ENCODE results near the gene RPLP1. TPM values are rescaled to one million over a fixed set of nuclear protein-coding genes. Genes with fewer than 3 reads are reported as not detected.

RPLP1 gene
- total RNA-seq, 1 experiment from 2014 or later, result 1,651 TPM

DNA sequence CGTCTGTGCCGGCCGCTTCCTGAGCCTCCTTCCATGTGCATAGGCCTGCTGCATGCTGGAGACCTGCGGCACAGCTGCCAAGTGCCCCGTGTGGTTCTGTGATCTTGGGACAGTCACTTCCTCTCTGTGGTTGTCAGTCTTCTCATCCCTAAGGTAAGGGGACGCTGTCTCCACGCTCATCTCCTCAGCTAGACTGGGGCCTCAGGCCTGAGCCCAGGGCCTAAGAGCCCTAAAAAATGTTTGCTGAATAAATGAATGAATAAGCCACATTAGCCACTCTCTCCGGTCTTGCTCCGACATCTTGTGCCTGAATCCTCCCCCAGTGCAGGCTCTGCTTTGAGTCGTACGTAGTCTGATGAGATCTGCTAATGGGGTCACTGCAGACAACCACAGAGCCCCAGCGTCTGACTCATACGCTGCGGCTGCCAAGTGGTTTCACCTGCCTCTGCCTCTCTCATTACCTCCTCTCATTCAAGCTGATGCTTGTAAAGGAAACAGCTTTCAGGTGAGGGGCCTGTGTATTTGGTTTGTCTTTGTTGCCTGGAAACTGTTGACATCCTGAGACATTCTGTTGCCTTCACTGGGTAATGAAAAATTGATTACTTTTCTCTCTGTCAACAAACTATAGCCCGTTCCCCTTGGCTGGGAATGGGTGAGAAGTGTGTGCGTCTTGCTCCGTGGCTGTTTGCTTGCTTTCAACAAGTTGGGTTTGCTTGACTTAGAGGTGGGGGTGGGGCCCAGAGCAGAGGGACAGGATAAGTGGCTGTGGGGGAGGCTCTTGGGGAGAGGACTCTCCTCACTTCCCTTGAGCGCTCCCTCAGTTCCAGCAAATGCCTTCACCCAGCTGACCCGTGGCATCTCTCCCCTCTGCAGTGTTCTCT is 15.9 kb downstream of the RPLP1 start:
- peak; percentile 81 to 96 for DNase-seq
- ChIA-PET POLR2A (ENCODE audit: unreplicated experiment) (no interaction called here), CTCF (interaction anchor here (0.5 to 0.6 kb wide), 2 partner anchors 1021 to 1979 kb away, joined by 3 read pairs; no protein-coding TSS in a partner anchor)
- H2AFZ ChIP-seq, result peak overlapping the region; percentile 20; the same call in 1 of the 2 replicates
- H3F3A ChIP-seq (ENCODE audit: insufficient read depth, low read depth), result peaks cover 22% of the 10 kb centered on the region
- H3K4me3 ChIP-seq, result no peak overlapping the region
- no peaks in the 10 kb centered on the region for H3K27me3 ChIP-seq (ENCODE audit: insufficient read depth, low read depth)
- no TSS peak for BruUV-seq (replicated peaks)
- TF ChIP-seq, protein P1, sequence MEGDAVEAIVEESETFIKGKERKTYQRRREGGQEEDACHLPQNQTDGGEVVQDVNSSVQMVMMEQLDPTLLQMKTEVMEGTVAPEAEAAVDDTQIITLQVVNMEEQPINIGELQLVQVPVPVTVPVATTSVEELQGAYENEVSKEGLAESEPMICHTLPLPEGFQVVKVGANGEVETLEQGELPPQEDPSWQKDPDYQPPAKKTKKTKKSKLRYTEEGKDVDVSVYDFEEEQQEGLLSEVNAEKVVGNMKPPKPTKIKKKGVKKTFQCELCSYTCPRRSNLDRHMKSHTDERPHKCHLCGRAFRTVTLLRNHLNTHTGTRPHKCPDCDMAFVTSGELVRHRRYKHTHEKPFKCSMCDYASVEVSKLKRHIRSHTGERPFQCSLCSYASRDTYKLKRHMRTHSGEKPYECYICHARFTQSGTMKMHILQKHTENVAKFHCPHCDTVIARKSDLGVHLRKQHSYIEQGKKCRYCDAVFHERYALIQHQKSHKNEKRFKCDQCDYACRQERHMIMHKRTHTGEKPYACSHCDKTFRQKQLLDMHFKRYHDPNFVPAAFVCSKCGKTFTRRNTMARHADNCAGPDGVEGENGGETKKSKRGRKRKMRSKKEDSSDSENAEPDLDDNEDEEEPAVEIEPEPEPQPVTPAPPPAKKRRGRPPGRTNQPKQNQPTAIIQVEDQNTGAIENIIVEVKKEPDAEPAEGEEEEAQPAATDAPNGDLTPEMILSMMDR (conservative IDR thresholded peaks at IDR 0.05), result no peak
- no peak for TF ChIP-seq EZH2 (IDR thresholded peaks at IDR 0.05; ENCODE audit: low read depth)
- H3K4me1 ChIP-seq (replicated peaks; ENCODE audit: insufficient read depth), result peaks cover 55% of the 10 kb centered on the region
- H4K20me1 ChIP-seq (ENCODE audit: insufficient read depth), result no peaks in the 10 kb centered on the region
- H3K27ac ChIP-seq, result peak overlapping the region; percentile 80
- intact Hi-C loops (cut with micrococcal nuclease; ENCODE audit: unreplicated experiment), result loop anchor here (5.0 kb wide), 1 partner anchor 1174 kb away; no protein-coding TSS in a partner anchor
- H3K9me2 ChIP-seq (ENCODE audit: insufficient read depth), result no peaks in the 10 kb centered on the region
- H3K36me3 ChIP-seq (ENCODE audit: low read depth), result no peaks in the 10 kb centered on the region
- H3K9me3 ChIP-seq (ENCODE audit: insufficient read depth, low read depth), result no peaks in the 10 kb centered on the region
- H3K4me2 ChIP-seq, result peak overlapping the region; percentile 62
- H3K79me2 ChIP-seq (ENCODE audit: low read depth), result no peaks in the 10 kb centered on the region

DNA sequence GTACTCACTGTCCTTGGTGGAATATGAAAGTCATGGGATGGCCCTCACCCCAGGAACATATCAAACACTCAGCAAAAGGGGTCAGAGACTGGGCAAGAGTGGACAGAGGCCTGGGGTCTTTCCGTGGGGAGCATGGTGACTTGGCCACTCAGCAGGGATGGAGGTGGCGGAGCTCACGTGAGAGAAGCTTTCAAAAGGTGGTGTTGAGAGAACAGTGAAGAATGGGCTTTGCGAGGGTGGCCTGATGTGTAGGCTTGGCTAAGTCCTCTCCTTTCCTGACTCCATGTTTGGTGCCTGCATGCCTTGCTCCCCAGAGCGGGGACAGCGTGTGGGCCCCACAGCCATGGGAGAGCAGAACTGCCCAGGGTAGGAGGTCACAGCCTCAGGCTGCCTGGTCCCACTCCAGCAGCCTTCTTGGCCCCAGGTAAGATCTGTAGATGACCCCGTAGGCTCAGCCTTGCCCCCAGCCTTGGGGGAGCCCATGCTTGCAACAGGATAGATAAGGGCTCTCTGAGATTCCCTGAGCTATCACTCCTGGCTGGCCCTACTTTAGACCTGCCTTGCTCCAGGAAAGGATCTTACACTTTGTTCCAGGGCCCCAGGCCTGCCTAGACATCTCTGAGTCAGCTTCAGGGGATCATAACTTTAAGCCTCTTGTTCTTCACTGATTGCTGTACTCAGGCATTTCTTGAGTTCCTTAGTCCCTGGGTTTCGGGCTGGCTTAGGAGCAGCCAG is 17.0 kb downstream of the RPLP1 start:
- no peaks in the 10 kb centered on the region for H3K27me3 ChIP-seq (ENCODE audit: insufficient read depth, low read depth)
- H3F3A ChIP-seq (ENCODE audit: insufficient read depth, low read depth), result peaks cover 22% of the 10 kb centered on the region
- DNase-seq, result peak in 1 of 2 experiments; percentile 51
- H3K4me3 ChIP-seq, result no peak overlapping the region
- peak overlapping the region; percentile 62 for H3K4me2 ChIP-seq
- H4K20me1 ChIP-seq (ENCODE audit: insufficient read depth), result no peaks in the 10 kb centered on the region
- peaks cover 51% of the 10 kb centered on the region for H3K4me1 ChIP-seq (replicated peaks; ENCODE audit: insufficient read depth)
- intact Hi-C loops (cut with micrococcal nuclease; ENCODE audit: unreplicated experiment), result loop anchor here (5.0 kb wide), 1 partner anchor 1173 kb away; no protein-coding TSS in a partner anchor
- H2AFZ ChIP-seq, result no peak overlapping the region
- TF ChIP-seq, protein P1 (conservative IDR thresholded peaks at IDR 0.05), result no peak
- TF ChIP-seq EZH2 (IDR thresholded peaks at IDR 0.05; ENCODE audit: low read depth), result no peak
- POLR2A ChIA-PET (ENCODE audit: unreplicated experiment), result interaction anchor here (0.6 kb wide), 1 partner anchor 1362 kb away, joined by 6 read pairs; no protein-coding TSS in a partner anchor
- BruUV-seq (replicated peaks), result no TSS peak
- H3K9me3 ChIP-seq (ENCODE audit: insufficient read depth, low read depth), result no peaks in the 10 kb centered on the region
- no peaks in the 10 kb centered on the region for H3K36me3 ChIP-seq (ENCODE audit: low read depth)
- H3K79me2 ChIP-seq (ENCODE audit: low read depth), result no peaks in the 10 kb centered on the region
- CTCF ChIA-PET, result interaction anchor here (0.6 kb wide), 1 partner anchor 399 kb away, joined by 13 read pairs; no protein-coding TSS in a partner anchor
- no peaks in the 10 kb centered on the region for H3K9me2 ChIP-seq (ENCODE audit: insufficient read depth)
- H3K27ac ChIP-seq, result peak overlapping the region; percentile 80; the same call in 1 of the 2 replicates

DNA sequence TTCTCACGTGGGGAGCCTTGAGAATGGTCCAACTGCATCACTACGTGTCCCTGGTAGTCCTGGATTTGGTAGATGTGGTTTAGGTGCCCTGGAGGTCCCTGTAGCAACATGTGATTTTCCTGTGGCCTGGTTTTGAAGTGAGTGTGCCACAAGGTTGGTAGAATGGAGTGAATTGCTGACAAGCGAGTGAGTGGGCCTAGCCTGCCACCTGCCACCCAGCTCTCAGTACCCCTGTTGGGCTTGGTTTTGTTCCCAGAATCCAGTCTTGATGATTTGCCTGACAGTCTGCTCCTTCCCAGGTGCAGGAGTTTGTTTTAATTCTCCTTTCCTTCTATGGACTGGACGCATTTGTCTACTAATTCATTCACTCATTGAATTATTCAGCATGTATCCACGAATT is 19.4 kb downstream of the RPLP1 start:
- Histone ChIP-seq H3K9me3 (ENCODE audit: insufficient read depth, low read depth) (no peaks in the 10 kb centered on the region), H3K4me3 (no peak overlapping the region), H4K20me1 (ENCODE audit: insufficient read depth) (no peaks in the 10 kb centered on the region), H3K4me1 (replicated peaks; ENCODE audit: insufficient read depth) (peaks cover 32% of the 10 kb centered on the region), H3K9me2 (ENCODE audit: insufficient read depth) (no peaks in the 10 kb centered on the region), H2AFZ (no peak overlapping the region), H3K27me3 (ENCODE audit: insufficient read depth, low read depth) (no peaks in the 10 kb centered on the region), H3K27ac (no peak overlapping the region), H3K4me2 (no peak overlapping the region), H3K36me3 (ENCODE audit: low read depth) (no peaks in the 10 kb centered on the region), H3K79me2 (ENCODE audit: low read depth) (no peaks in the 10 kb centered on the region), H3F3A (ENCODE audit: insufficient read depth, low read depth) (peaks cover 18% of the 10 kb centered on the region)
- intact Hi-C loops (cut with micrococcal nuclease; ENCODE audit: unreplicated experiment), result no loop called here
- ChIA-PET CTCF (no interaction called here), POLR2A (ENCODE audit: unreplicated experiment) (no interaction called here)
- TF ChIP-seq EZH2 (IDR thresholded peaks at IDR 0.05; ENCODE audit: low read depth), result no peak
- TF ChIP-seq, protein P1 (conservative IDR thresholded peaks at IDR 0.05), result no peak
- BruUV-seq (replicated peaks), result no TSS peak
- DNase-seq, result no peak
